Measurements from ENCODE around the gene SCAMP5. TPM values are rescaled to one million over a fixed set of nuclear protein-coding genes. Genes with fewer than 3 reads are reported as not detected.

Gene SCAMP5
- total RNA-seq, 4 donors from 2014 or later = 0.47 TPM; not detected in 3

- in situ Hi-C loops (cut with MboI; ENCODE audit: low sequenced_read_pairs in 4 of 4) (no loop called here), intact Hi-C loops (cut with DNase I; ENCODE audit: low total_unique reads) (no loop called here)
- TF ChIP-seq POLR2A (IDR thresholded peaks at IDR 0.05) (no peak), CTCF (IDR thresholded peaks at IDR 0.05 in 4 of 5, conservative IDR thresholded peaks at IDR 0.05 in 1 of 5) (no peak)
- no peaks in the 10 kb centered on the region for H3K36me3 ChIP-seq
- no peak overlapping the region for H3K4me3 ChIP-seq
- no peak for ATAC-seq
- no peaks in the 10 kb centered on the region for H3K27me3 ChIP-seq
- H3K9me3 ChIP-seq = no peaks in the 10 kb centered on the region
- no peak for DNase-seq
- peaks cover 44 to 52% of the 10 kb centered on the region in 2 donors for H3K4me1 ChIP-seq
- no peak overlapping the region for H3K27ac ChIP-seq
Measured at GRCh38 chr15:75050283-75050682, 54.9 kb downstream of the SCAMP5 start.

- Histone ChIP-seq H3K9me3 (no peaks in the 10 kb centered on the region), H3K4me1 (peaks cover 34 to 43% of the 10 kb centered on the region in 2 donors), H3K4me3 (no peak overlapping the region), H3K27ac (no peak overlapping the region), H3K27me3 (no peaks in the 10 kb centered on the region), H3K36me3 (no peaks in the 10 kb centered on the region)
- no peak for ATAC-seq
- TF ChIP-seq POLR2A (IDR thresholded peaks at IDR 0.05) = no peak
- no peak for TF ChIP-seq CTCF (IDR thresholded peaks at IDR 0.05 in 4 of 5, conservative IDR thresholded peaks at IDR 0.05 in 1 of 5)
- in situ Hi-C loops (cut with MboI; ENCODE audit: low sequenced_read_pairs in 4 of 4) (no loop called here), intact Hi-C loops (cut with DNase I; ENCODE audit: low total_unique reads) (no loop called here)
- no peak for DNase-seq
Measured at GRCh38 chr15:75051191-75051608, 55.8 kb downstream of the SCAMP5 start.

GRCh38 chr15:75051711-75052110, 56.3 kb downstream of the SCAMP5 start:
- no peaks in the 10 kb centered on the region for H3K9me3 ChIP-seq
- H3K27ac ChIP-seq = no peak overlapping the region
- H3K36me3 ChIP-seq = no peaks in the 10 kb centered on the region
- in situ Hi-C loops (cut with MboI; ENCODE audit: low sequenced_read_pairs in 4 of 4) (no loop called here), intact Hi-C loops (cut with DNase I; ENCODE audit: low total_unique reads) (no loop called here)
- peaks cover 29 to 38% of the 10 kb centered on the region in 2 donors for H3K4me1 ChIP-seq
- H3K27me3 ChIP-seq = no peaks in the 10 kb centered on the region
- H3K4me3 ChIP-seq = no peak overlapping the region
- DNase-seq (no peak), ATAC-seq (no peak)
- no peak for TF ChIP-seq POLR2A (IDR thresholded peaks at IDR 0.05)
- no peak for TF ChIP-seq CTCF (IDR thresholded peaks at IDR 0.05 in 4 of 5, conservative IDR thresholded peaks at IDR 0.05 in 1 of 5)

- Histone ChIP-seq H3K27ac (no peak overlapping the region), H3K36me3 (no peaks in the 10 kb centered on the region), H3K9me3 (no peaks in the 10 kb centered on the region), H3K27me3 (no peaks in the 10 kb centered on the region), H3K4me3 (no peak overlapping the region), H3K4me1 (peaks cover 16 to 23% of the 10 kb centered on the region in 2 donors)
- in situ Hi-C loops (cut with MboI; ENCODE audit: low sequenced_read_pairs in 4 of 4) (no loop called here), intact Hi-C loops (cut with DNase I; ENCODE audit: low total_unique reads) (no loop called here)
- DNase-seq (no peak), ATAC-seq (no peak)
- TF ChIP-seq CTCF (IDR thresholded peaks at IDR 0.05 in 4 of 5, conservative IDR thresholded peaks at IDR 0.05 in 1 of 5) (no peak), POLR2A (IDR thresholded peaks at IDR 0.05) (no peak)
Measured at GRCh38 chr15:75052972-75053747, 57.8 kb downstream of the SCAMP5 start.
